HG02763 (cell line): Measurements from ENCODE around the gene SMAD4.
"Not testable (repeated sequence)": the region's sequence is repeated elsewhere in the genome, so short reads cannot be mapped to it uniquely, and the experiment has no call there.

ENCODE experiments used
- ATAC-seq: cut with Tn5 transposase; IDR thresholded peaks from one replicate; pipeline ENCODE4 v1.9.1; 2021; ENCODE audit warnings: mild to moderate bottlenecking, moderate library complexity; ENCODE audit not compliant: unreplicated experiment

Gene SMAD4

GRCh38 chr18:51108330-51108729, 78.3 kb downstream of the SMAD4 start:
- ATAC-seq: no peak

- ATAC-seq: peak; percentile 76
Observed at GRCh38 chr18:51110073-51110797, 80.2 kb downstream of the SMAD4 start.

GRCh38 chr18:51111633-51112355, 81.8 kb downstream of the SMAD4 start:
- ATAC-seq: not testable (repeated sequence)

GRCh38 chr18:51116996-51117395, 87.0 kb downstream of the SMAD4 start:
- not testable (repeated sequence) for ATAC-seq

- ATAC-seq: not testable (repeated sequence)
Observed at GRCh38 chr18:51119561-51119960, 89.5 kb downstream of the SMAD4 start.

GRCh38 chr18:51119976-51120375, 90.0 kb downstream of the SMAD4 start:
- not testable (repeated sequence) for ATAC-seq

- no peak for ATAC-seq
Observed at GRCh38 chr18:51120809-51121596, 91.0 kb downstream of the SMAD4 start.

- ATAC-seq: no peak
Observed at GRCh38 chr18:51121597-51121857, 91.5 kb downstream of the SMAD4 start.

GRCh38 chr18:51122266-51123045, 92.4 kb downstream of the SMAD4 start:
- ATAC-seq: no peak

GRCh38 chr18:51123046-51123395, 93.0 kb downstream of the SMAD4 start:
- no peak for ATAC-seq

- ATAC-seq: no peak
Observed at GRCh38 chr18:51123481-51123880, 93.5 kb downstream of the SMAD4 start.

GRCh38 chr18:51123936-51124486, 94.0 kb downstream of the SMAD4 start:
- no peak for ATAC-seq

- ATAC-seq: no peak
Observed at GRCh38 chr18:51125976-51126375, 96.0 kb downstream of the SMAD4 start.

GRCh38 chr18:51127664-51128063, 97.7 kb downstream of the SMAD4 start:
- no peak for ATAC-seq

- ATAC-seq: no peak
Observed at GRCh38 chr18:51128533-51128932, 98.5 kb downstream of the SMAD4 start.

- ATAC-seq: no peak
Observed at GRCh38 chr18:51132256-51132935, 102.4 kb downstream of the SMAD4 start.

GRCh38 chr18:51133580-51134160, 103.7 kb downstream of the SMAD4 start:
- ATAC-seq: no peak
